KOPT-K1 (cell line): ENCODE data around the gene MCM9.
"Not testable (repeated sequence)": the region's sequence is repeated elsewhere in the genome, so short reads cannot be mapped to it uniquely, and the experiment has no call there.

Experiments
- H3K27ac ChIP-seq: fragments of 200-600 bp; sonication (generic); 2 replicates; pipeline ENCODE4 v1.5.1; 2016; ENCODE audit warnings: antibody characterized with exemption, mild to moderate bottlenecking, low read depth, low read length; ENCODE audit not compliant: poor library complexity, severe bottlenecking
- H3K36me3 ChIP-seq: fragments of 200-600 bp; sonication (generic); 2 replicates; pipeline ENCODE4 v1.5.1; 2017; ENCODE audit warnings: antibody characterized with exemption, mild to moderate bottlenecking, low read length, moderate library complexity; ENCODE audit not compliant: insufficient read depth
- H3K9me3 ChIP-seq: fragments of 200-600 bp; sonication (generic); 2 replicates; pipeline ENCODE4 v1.5.1; 2017; ENCODE audit warnings: antibody characterized with exemption, low read length, mild to moderate bottlenecking; ENCODE audit not compliant: insufficient read depth, poor library complexity, severe bottlenecking

The MCM9 gene

GRCh38 chr6:118871331-118871730 is 63.6 kb downstream of the MCM9 start:
- Histone ChIP-seq H3K27ac (no peak overlapping the region), H3K9me3 (no peaks in the 10 kb centered on the region), H3K36me3 (no peaks in the 10 kb centered on the region)

- Histone ChIP-seq H3K36me3 (no peaks in the 10 kb centered on the region), H3K9me3 (no peaks in the 10 kb centered on the region), H3K27ac (no peak overlapping the region)
Measured at GRCh38 chr6:118869894-118870589, 64.9 kb downstream of the MCM9 start.

DNA sequence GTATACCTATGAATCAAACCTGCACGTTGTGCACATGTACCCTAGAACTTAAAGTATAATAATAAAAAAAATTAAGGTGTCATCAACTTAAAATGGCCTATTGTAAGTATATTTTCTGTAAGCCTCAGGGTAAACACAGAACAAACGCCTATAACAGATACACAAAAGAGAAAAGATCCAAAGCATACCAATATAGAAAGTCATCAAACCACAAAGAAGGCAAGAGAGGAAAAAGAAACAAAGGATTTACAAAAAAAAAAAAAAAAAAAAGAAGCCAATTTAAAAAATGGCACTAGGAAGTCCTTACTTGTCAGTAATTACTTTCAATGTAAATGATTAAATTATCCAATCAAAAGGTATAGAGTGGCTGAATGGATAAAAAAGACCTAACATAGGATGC is 65.6 kb downstream of the MCM9 start:
- Histone ChIP-seq H3K9me3 (no peaks in the 10 kb centered on the region), H3K36me3 (no peaks in the 10 kb centered on the region), H3K27ac (no peak overlapping the region)

- H3K27ac ChIP-seq, H3K36me3 ChIP-seq, H3K9me3 ChIP-seq: not testable (repeated sequence)
Measured at GRCh38 chr6:118868901-118869300, 66.1 kb downstream of the MCM9 start.

DNA sequence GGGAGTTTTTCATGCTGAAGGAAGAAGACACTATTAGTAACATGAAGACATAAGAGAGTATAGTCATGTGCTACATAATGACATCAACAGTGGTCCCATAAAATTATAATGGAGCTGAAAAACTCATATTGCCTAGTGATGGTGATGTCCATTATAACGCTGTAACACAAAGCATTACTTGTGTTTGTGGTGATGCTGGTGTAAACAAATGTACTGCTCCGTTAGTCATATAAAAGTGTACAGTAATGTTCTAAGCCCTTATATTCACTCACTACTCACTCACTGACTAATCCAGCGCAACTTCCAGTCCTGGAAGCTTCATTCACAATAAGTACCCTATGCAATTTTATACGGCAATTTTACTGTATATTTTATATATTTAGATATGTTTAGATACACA is 67.8 kb downstream of the MCM9 start:
- no peaks in the 10 kb centered on the region for H3K36me3 ChIP-seq
- peaks cover 4% of the 10 kb centered on the region for H3K9me3 ChIP-seq
- H3K27ac ChIP-seq = no peak overlapping the region

DNA sequence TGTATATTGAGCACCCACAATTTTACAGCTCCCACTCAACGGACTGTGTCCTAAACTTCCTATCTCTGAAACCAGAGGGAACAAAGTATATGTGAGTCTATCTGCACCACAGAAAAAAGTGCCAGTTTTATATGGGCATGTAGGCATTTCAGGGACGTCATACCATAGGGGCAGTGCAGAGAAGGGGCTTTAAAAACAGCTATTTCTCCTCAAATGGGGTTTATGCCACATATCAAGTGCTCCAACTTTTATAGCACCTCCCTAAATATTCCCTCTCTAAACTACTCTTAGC is 69.9 kb downstream of the MCM9 start:
- H3K9me3 ChIP-seq = peaks cover 23% of the 10 kb centered on the region
- H3K36me3 ChIP-seq = peaks cover 17% of the 10 kb centered on the region; the same call in 1 of the 2 replicates
- H3K27ac ChIP-seq = no peak overlapping the region

DNA sequence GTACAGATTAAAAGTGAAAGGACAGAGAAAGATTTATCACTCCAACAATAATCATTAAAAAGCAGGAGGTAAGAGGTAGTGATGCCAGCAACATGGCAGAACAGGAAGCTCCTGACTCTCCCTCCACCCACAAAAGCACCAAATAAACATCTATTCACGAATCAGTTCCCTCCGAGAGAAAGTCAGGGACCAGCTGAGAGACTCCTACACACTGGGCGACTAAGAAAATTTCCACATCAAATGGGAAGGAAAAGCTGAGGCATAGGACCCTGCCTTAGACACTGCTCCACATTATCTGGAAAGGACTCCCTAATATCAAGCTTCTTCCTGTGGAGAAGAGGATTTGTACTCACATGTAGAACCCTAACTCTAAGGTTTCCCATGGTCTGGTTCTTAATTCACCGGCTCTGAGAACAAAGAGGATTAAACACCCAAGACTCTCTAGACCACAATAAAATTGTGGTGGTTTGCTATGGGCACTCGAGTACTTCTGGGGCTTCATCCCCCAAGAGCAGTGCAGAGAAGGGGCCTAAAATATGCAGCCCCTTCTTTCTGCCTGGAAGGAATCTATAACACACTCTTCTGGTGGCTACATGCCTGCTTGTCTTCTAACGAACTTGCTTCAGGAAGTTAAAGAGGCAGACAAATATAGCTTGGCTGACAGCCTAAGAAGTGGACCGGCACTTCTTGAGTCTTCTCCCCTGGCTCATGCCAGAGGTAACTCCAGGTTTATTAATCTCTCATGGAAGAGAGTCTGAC is 70.4 kb downstream of the MCM9 start:
- Histone ChIP-seq H3K9me3 (peaks cover 23% of the 10 kb centered on the region), H3K27ac (no peak overlapping the region), H3K36me3 (peaks cover 17% of the 10 kb centered on the region; the same call in 1 of the 2 replicates)

DNA sequence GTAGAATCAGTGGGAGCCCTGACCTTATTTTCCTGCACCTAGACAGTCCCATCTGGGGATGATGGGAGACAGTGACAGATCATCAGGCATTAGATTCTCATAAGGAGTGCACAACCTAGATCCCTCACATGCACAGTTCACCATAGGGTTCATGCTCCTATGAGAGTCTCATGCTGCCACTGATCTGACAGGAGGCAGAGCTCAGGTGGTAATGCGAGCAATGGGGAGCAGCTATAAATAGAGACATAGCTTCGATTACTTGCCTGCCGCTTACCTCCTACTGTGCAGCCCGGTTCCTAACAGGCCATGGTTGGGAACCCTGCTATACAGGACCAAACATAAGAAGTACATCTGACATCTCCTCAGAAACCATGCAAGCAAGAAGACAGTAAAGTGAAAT is 72.5 kb downstream of the MCM9 start:
- Histone ChIP-seq H3K9me3 (peaks cover 23% of the 10 kb centered on the region), H3K27ac (no peak overlapping the region), H3K36me3 (peaks cover 17% of the 10 kb centered on the region; the same call in 1 of the 2 replicates)

- H3K9me3 ChIP-seq = peaks cover 23% of the 10 kb centered on the region
- H3K36me3 ChIP-seq = peaks cover 17% of the 10 kb centered on the region; the same call in 1 of the 2 replicates
- H3K27ac ChIP-seq = no peak overlapping the region
Measured at GRCh38 chr6:118860880-118861279, 74.1 kb downstream of the MCM9 start.

DNA sequence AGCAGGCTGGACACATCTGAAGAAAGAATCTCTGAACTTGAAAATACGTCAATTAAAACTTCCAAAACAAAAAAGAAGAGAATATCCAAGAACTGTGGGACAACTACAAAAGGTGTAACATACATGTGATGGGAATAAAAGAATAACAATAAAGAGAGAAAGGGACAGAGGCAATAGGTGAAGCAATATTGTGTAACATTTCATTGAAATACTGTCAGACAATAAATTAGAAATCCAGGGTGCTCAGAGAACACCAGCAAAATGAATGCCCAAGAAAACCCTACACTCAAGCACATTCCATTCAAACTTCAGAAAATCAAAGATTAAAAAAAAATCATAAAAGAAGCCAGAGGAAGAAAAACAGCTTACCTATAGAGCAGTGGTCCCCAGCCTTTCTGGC is 74.6 kb downstream of the MCM9 start:
- Histone ChIP-seq H3K27ac (no peak overlapping the region), H3K9me3 (peaks cover 23% of the 10 kb centered on the region), H3K36me3 (peaks cover 17% of the 10 kb centered on the region; the same call in 1 of the 2 replicates)

- Histone ChIP-seq H3K27ac (no peak overlapping the region), H3K9me3 (peaks cover 23% of the 10 kb centered on the region), H3K36me3 (peaks cover 17% of the 10 kb centered on the region; the same call in 1 of the 2 replicates)
Measured at GRCh38 chr6:118859517-118860064, 75.4 kb downstream of the MCM9 start.

DNA sequence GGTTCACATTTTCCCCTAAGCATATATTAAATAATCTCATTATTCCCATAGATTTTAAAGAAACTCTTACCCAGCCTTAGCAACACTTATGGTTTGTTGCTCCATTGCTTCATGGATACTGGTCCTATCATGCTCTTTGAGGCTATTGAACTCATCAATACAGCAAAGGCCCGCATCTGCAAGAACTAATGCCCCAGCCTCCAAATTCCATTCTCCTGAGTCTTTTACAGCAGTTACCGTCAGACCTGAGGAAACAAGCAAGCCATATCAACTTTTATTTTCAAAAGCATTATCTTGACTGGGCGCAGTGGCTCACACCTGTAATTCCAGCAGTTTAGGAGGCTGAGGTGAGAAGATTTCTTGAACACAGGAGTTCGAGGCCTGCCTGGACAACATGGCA is 78.7 kb downstream of the MCM9 start:
- peaks cover 10% of the 10 kb centered on the region for H3K9me3 ChIP-seq
- H3K27ac ChIP-seq = no peak overlapping the region
- H3K36me3 ChIP-seq = peaks cover 9% of the 10 kb centered on the region; the same call in 1 of the 2 replicates

DNA sequence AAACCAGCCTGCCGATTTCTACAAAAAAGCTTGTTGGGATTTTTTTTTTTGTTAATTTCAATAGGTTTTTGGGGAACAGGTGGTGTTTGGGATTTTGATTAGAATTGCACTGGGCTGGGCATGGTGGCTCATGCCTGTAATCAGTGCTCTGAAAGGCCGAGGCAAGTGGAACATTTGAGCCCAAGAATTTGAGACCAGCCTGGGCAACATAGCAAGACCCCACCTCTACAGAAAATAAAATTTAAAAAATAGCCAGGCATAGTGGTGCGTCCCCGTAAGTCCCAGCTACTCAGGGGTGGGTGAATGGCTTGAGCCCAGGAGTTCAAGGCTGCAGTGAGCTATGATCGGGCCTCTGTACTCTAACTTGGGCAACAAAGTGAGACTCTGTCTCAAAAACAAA is 81.6 kb downstream of the MCM9 start:
- H3K36me3 ChIP-seq = no peaks in the 10 kb centered on the region
- H3K9me3 ChIP-seq = no peaks in the 10 kb centered on the region
- H3K27ac ChIP-seq = no peak overlapping the region

DNA sequence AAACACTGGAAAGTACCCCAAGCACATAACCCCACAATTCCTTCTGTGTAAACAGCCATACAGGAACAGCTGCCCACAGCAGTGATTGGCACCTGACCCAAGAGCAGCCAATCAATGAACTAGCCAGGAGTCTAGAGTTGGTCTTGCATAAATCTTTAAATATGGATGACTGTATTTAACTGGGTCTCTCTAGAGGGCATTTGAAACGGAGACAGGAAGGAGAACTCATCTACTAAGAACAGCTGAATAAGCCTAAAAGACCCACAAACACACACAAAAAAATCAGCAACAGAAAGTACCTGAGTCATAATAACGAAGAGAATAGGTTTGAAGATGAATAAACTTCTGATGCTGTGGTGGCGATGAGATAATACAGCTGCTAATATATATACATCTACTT is 90.0 kb downstream of the MCM9 start:
- Histone ChIP-seq H3K9me3 (peaks cover under 1% of the 10 kb centered on the region), H3K36me3 (no peaks in the 10 kb centered on the region), H3K27ac (no peak overlapping the region)

DNA sequence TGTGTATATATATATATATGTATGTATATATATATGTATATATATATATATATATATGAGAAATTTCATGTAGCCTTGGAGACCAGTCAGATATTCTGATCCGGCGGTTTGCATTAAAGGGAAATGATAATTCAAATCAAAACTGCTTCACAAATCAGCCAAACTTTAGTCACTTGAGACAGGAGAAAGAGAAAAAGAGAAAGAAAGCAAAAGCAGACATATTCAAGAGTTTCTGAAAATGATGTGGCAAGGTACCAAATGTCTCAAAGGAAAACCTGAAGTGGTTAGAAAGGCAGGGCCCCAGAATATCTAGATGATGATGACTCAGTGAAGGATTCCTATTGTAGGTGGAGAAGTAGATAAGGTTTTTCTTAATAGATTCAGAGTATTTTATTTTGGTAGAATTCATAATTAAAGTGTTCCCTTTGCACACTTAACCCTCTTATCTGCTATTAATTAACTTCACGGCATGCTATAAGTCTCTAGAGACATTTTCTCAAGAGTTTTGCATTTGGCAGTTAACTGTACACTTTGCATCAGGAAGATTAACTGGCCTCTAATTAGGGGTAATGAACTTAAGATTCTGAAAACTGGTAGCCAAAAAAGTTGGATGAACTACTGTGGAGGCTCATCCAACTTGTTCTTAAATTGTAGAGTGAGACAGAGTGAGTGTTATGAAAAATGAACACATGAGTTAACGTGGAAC is 91.1 kb downstream of the MCM9 start:
- Histone ChIP-seq H3K36me3 (0 out of 2 replicates have a peak, but pooled peaks cover 6% of the 10 kb centered on the region), H3K9me3 (peaks cover 5% of the 10 kb centered on the region), H3K27ac (no peak overlapping the region)
